NCI-H748 (cell line): ENCODE results near the gene NRCAM.
"Not testable (repeated sequence)": the region's sequence is repeated elsewhere in the genome, so short reads cannot be mapped to it uniquely, and the experiment has no call there.

Source experiments
- DNase-seq: peaks from one replicate; lab custom pipeline; 2025; ENCODE audit not compliant: unreplicated experiment; lab: John Stamatoyannopoulos, UW

The NRCAM gene

GRCh38 chr7:108358553-108358952, 97.7 kb downstream of the NRCAM start:
- DNase-seq, result peak; percentile 92

DNA sequence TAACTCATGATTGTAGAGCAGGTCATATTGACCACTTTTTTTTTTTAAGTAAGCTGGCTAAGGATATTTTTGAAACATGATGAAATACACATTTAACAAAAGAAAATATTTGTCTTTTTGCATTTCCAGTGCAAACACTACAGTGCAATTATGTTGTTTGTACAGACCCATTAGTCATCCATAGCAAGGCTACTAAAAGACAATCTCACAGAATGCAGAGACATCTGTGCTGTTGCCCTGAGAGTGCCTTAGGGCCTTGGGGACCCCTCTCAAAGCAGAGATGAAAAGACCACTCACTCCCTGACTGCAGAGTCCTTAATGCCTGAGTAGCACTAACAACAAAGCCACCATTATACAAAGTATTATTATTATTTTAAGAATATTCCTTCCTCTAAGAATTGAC, 104.5 kb downstream of the NRCAM start:
- peak; percentile 94 for DNase-seq

DNA sequence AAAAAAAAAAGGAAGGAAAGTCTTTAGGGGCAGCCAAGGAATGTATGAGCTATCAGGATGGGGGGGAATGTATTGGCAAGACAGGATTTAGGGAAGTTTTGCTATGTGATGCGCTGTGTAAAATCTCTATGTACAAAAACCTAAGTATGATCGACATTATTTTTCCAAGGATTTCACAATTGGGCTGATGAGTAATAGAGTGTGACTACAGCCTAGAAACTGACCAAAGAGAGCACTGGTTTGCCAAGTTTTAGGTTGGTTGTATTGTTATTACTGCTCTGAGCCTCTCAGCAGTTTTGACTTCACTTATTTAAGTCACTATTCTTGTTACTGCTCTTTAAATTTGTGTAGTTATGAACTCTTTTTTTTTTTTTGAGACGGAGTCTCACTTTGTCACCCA, 107.3 kb downstream of the NRCAM start:
- no peak for DNase-seq

- DNase-seq, result no peak
Measured at GRCh38 chr7:108347616-108348015, 108.6 kb downstream of the NRCAM start.

DNA sequence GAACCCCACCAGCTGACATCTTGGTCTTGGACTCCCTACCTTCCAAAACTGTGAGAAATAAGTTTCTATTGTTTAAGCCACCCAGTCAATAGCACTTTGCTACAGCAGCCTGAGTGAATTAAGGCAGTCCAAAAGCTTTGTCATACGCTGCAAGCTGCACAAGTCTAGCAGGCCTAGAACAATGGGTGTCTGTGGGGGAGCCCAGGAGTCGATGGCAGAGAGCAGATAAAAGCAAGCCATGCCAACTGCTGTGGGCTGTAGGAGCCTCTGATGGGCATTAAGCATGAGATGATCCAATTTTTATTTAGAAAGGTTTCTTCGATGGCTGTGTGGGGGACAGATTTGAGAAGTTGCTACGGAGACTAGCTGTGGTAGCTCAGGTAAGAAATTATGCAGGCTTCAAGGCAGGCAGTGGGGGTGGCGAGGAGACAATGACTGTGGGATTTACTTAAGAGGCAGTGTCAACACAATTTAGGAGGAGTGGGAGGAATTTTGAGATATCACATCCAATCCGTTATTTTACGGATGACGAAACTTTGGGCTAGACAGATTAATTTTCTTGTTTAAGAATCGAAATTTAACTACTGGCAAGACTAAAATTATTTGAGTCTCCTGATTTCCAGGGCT, 110.4 kb downstream of the NRCAM start:
- peak; percentile 69 for DNase-seq

DNA sequence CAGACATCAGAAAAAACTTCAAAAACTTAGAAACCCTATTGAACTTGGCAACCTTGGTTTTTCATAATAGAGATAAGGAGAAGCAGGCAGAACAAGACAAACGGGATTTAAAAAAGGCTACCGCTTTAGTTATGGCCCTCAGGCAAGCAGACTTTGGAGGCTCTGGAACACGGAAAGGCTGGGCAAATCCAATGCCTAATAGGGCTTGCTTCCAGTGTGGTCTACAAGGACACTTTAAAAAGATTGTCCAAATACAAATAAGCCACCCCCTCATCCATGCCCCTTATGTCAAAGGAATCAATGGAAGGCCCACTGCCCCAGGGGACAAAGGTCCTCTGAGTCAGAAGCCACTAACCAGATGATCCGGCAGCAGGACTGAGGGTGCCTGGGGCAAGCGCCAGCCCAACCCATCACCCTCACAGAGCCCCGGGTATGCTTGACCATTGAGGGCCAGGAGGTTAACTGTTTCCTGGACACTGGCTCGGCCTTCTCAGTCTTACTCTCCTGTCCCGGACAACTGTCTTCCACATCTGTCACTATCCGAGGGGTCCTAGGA, 115.3 kb downstream of the NRCAM start:
- no peak for DNase-seq

- not testable (repeated sequence) for DNase-seq
Measured at GRCh38 chr7:108340406-108340805, 115.8 kb downstream of the NRCAM start.

GRCh38 chr7:108335269-108335918, 120.8 kb downstream of the NRCAM start:
- DNase-seq, result peak; percentile 85

DNA sequence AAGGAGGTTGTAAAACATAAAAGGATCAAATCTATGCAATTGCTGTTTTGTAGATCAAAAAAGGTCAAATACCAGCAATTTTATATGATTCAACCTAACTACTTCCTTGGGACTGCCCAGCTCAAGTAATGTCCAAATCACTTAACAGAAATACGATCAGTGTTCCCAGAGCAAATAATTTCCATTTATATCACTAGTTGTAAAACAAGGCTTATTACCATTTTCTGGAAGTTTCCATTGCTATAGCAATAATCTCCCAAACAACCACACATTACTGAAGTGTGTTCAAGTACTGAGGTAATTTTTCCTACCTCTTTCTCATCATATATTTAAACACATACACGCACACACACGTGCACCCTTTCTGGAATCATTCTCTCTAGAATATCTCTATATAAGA, 123.3 kb downstream of the NRCAM start:
- DNase-seq, result peak; percentile 40

GRCh38 chr7:108331971-108332370, 124.3 kb downstream of the NRCAM start:
- peak; percentile 69 for DNase-seq

GRCh38 chr7:108330227-108330626, 126.0 kb downstream of the NRCAM start:
- DNase-seq, result no peak

- peak; percentile 67 for DNase-seq
Measured at GRCh38 chr7:108329514-108329913, 126.7 kb downstream of the NRCAM start.

GRCh38 chr7:108328174-108328651, 128.0 kb downstream of the NRCAM start:
- DNase-seq, result no peak

GRCh38 chr7:108327353-108327752, 128.9 kb downstream of the NRCAM start:
- DNase-seq, result no peak

DNA sequence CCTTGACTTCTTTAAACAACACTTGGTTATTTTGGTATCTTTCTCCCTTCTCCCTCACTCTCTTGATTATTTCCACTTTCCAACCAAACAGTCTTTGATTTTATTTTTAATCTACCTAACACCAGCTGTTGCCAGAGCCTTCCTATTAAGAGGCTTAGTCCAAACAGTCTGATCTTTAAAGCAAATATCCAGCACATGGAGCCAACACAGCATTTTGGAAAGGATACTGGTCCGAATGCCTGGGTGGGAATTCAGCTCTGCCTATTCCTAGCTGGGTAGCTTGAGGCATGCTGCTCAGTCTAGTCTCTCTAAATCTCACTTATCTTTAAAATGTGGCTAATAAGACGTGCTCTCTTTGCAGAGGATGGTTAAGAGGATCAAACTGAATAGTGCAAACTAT, 129.3 kb downstream of the NRCAM start:
- no peak for DNase-seq

DNA sequence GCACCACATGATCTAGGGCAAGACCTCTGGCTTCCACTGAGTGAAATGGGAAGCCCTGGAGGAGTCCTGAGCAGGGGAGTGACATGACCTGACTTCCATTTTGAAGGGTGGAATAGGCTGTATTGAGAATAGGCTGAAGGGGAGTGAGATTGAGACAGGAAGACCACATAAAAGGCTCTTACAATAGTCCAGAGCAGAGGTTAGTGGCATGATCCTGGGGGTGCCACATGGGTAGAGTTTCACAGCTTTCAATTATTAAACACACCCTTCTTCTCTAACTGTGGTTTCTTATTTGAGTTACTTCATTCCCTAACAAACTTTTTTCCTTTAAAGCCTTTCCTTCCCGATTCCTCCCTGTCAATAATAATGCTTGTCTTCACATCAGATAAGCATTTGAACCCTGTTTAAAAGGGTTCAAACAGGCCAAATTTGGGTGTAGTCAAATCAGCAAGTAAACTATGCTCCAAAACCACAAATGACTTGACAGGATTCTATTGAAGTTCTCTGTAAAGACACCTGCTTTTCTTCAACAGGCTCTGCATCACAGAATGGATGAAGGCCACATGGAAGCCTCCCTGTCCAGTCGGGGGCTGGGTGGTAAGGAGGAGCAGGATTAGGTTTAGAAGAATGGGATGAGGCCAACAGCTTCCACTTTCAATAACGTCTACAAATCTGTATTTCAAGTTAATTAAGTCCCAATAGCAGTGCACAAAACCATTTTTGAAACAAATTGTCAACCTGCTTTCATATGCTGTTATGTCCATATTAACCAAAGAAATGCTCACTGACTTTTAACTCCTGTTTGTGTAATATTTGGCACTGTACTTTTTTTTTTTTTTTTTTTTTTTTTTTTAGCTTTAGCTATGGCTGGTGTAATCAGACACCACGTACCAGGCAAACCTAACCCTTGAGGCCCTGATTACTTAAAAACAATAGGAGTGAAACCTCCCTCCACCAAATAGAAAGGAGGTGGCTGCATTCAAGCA, 131.9 kb downstream of the NRCAM start:
- DNase-seq, result no peak

DNA sequence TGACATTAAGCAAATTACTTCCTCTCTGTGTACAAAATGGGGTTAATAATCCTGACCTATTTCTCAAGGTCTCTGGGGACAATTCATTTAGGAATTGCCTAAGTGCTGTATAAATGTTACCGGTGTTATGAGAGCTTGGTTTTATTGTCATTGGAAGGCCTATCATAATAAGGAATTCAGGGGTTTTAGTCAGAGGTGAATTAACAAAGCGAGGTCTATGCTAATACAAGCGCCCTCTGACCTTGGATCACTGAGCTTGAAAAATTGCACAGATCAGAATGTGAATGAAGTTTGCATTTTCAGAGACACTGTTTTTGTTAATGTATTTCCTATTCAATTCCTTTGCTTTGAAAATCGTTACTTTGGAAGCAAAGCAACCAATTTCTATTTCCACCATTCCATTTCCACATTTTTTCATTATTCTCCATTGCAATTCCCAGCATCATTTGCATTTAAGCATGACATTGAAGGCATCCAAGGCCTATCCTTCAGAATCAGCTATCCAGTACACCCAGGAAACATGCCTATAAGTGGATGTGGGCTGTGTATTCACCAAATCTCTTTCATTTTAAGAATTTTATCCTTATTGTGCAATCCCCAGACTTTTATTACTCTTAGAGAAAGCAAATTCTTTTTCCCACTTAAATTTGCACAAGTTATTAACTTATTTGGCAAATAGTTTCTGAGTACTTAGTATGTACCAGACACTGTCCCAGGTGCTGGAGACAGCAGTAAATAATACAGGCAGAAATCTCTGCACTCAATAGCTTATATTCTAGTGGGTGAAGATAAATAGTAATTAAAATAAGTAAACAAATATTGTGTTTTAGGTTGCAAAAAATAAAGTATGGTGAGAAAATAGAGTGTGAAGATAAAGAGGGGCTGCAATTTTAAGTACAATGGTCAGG, 133.1 kb downstream of the NRCAM start:
- DNase-seq, result peak; percentile 53

DNA sequence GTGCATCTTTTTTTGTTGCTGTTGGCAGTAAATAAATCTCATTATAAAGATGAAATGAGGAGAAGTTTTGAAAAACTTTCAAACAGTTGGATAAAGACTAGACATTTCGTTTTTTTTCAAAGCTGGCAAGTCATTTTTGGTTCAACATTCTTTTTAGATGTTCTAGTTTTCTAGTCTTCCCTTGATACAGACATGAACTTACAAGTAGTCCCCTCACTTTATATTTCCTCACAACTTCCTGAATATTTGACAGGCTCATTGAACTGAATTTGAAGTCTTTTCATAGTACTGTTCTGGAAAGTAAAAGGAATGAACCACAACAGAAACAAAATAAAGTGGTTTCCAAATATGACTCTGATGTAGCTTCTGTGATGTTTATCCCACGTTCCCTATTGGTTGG, 134.2 kb downstream of the NRCAM start:
- DNase-seq, result no peak

DNA sequence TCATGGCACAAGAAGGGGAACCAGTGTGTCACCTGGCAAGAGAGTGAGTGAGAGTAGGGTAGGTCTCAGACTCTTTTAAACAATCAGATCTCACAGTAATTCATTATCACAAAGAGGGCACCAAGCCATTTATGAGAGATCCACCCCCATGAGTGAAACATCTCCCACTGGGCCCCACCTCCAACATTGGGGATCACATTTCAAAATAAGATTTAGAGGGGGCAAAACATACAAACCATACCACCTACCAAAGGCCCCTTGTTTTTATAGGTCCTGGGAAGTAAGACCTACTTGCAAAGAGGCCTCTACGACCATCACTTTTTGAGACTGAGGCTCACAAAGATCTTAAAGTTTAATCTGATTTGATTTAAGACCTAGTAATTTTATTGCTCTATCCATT, 134.9 kb downstream of the NRCAM start:
- DNase-seq, result no peak

DNA sequence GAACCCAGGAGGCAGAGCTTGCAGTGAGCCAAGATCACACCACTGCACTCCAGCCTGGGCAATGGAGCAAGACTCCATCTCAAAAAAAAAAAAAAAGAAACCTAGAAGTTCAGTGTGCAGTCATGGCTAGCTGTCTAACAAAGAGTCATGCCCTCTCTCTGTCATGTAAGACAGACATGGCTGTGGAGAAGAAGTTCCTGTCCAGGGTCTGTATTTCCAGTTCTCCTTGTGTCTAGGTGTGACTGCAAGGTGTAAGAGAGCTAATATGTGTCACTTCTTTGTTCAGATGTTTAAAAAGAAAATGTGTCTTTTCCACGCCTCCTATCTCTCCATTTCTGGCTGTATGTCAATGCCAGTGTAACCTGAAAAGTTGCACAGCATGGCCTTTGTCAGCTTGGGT, 139.5 kb downstream of the NRCAM start:
- DNase-seq, result no peak
